GM12875 (cell line): ENCODE data around the gene CDK5RAP1.

Experiments
- H3K4me3 ChIP-seq: one replicate; pipeline ENCODE4 v1.5.1; 2011; ENCODE audit warnings: low read depth, low read length, control low read depth
- TF ChIP-seq, protein P1 (sequence below): IDR thresholded peaks from 2 replicates; pipeline ENCODE4 v1.5.1; 2011; ENCODE audit warnings: low read depth, mild to moderate bottlenecking, control low read depth, inconsistent platforms, low read length, moderate library complexity, borderline replicate concordance; ENCODE audit not compliant: insufficient read depth

CDK5RAP1 gene, protein sequence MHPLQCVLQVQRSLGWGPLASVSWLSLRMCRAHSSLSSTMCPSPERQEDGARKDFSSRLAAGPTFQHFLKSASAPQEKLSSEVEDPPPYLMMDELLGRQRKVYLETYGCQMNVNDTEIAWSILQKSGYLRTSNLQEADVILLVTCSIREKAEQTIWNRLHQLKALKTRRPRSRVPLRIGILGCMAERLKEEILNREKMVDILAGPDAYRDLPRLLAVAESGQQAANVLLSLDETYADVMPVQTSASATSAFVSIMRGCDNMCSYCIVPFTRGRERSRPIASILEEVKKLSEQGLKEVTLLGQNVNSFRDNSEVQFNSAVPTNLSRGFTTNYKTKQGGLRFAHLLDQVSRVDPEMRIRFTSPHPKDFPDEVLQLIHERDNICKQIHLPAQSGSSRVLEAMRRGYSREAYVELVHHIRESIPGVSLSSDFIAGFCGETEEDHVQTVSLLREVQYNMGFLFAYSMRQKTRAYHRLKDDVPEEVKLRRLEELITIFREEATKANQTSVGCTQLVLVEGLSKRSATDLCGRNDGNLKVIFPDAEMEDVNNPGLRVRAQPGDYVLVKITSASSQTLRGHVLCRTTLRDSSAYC

DNA sequence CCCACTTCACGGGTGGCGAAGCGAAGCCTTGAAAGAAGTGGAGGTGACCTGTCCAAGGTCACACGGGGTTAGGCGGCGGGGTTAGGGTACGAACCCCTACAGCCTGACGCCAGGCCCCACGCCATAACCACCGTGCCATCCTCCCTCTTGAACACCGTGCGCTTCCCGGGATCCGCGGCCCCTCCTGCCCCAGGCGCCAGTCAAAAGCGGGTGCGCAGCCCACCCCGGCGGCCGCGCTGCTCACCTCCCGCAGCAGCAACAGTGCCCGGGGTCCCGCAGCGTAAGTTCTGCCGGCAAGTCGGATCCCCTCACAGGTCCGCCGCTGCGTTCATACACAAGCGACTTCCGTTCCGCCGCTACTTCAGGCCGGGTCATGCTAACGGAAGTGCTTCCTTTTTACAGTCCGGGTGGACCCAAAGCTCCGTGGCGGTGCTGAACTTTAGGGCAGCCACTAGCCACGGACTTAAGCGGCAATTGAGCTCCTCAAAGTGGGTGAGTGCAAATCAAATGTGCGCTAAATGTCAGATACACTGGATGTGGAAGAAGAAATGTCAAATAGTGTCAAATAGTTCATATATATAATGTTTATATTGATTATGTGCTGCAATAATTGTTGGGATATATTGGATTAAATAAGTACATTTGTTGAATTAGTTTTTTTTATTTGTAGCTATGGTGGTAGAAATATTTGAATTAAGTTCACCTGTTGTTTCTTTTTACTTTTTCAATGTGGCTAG is at the start of gene CDK5RAP1:
CDK5RAP1 (minus strand) TSS at position 336 of the 737 bp plus-strand sequence. CDS start 4,455 bp downstream, outside the sequence.
- TF ChIP-seq, protein P1, sequence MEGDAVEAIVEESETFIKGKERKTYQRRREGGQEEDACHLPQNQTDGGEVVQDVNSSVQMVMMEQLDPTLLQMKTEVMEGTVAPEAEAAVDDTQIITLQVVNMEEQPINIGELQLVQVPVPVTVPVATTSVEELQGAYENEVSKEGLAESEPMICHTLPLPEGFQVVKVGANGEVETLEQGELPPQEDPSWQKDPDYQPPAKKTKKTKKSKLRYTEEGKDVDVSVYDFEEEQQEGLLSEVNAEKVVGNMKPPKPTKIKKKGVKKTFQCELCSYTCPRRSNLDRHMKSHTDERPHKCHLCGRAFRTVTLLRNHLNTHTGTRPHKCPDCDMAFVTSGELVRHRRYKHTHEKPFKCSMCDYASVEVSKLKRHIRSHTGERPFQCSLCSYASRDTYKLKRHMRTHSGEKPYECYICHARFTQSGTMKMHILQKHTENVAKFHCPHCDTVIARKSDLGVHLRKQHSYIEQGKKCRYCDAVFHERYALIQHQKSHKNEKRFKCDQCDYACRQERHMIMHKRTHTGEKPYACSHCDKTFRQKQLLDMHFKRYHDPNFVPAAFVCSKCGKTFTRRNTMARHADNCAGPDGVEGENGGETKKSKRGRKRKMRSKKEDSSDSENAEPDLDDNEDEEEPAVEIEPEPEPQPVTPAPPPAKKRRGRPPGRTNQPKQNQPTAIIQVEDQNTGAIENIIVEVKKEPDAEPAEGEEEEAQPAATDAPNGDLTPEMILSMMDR, result no peak
- H3K4me3 ChIP-seq, result peak within 1 kb of the TSS; percentile 71

DNA sequence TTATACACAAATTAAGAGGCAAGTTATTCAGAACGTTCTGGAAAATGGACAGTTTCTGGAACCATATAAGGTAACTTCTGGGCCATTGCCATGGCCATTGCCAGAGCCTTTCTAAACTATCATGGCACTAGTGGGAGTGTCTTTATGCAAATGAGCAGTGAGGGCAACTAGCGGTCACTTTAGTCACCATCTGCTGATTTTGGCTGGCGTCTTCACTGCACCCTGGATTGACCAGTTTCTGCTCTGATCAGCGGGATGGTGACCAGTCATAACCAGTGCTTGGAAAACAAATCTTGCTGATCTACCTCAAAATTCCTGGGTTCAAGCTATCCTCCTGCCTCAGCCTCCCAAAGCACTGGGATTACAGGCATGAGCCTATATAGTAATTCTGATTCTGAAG is 49.5 kb upstream of the CDK5RAP1 start:
- TF ChIP-seq, protein P1, result no peak
- no peak overlapping the region for H3K4me3 ChIP-seq

DNA sequence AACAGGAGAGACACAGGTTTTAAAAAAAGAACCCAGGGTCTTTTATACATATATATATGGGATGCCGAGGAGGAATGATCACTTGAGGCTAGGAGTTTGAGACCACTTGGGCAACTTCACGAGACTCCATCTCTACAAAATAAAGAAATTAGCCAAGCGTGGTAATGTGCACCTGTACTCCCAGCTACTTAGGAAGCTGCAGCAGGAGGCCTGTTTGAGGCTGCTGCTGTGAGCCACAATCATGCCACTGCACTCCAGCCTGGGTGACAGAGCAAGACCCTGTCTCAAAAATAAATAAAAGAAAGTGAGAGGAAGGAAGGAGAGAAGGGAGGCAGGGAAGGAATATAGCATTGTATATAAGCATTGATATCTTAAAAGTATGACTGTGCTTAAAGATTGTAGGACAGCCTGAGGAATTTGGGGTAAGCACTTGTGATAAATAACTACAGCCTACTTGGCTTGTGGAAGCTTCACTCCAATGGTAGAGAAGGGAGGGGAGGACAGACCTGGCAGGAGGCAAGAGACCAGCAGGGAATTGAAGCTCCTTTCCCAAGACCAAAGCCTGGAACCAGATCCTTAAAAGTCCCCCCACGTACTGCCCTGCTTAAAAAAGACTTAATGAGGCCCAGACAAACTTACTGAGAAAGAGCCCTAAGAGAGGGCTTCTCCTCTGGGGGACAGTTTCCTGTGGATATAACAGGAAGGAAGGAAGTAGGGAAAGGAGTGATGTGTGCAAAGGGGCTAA is 44.7 kb upstream of the CDK5RAP1 start:
- TF ChIP-seq, protein P1, result no peak
- no peak overlapping the region for H3K4me3 ChIP-seq

DNA sequence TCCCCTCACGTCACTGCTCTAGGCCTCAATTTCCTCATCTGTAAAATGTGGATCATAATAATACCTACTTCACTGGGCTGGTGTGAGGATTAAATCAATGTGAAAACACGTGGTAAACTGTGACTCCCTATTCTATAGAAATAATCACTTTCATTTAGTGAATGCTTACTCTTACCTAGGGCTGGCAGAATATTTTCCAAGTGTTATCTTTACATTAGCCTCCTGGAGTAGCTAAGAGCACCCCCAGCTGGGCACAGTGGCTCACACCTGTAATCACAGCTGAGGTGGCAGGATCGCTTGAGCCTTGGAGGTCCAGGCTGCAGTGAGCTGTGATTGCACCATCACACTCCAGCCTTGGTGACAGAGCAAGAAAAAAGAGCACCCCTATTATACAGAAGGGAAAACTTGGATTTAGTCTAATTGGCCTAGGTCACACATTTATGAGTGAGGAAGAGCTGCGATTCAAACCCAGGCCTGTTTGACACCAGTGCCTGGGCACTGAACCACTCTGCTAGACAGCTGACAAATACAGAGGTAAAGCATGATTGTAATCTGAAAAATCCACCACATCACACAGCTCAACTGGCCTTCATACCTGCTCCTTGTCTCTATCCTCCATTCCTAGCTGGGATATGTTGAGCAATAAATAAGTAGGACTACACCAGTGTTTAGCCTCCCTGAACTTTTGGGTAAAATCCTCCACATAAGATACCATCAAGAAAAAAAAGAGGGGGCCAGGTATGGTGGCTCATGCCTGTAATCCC is 43.7 kb upstream of the CDK5RAP1 start:
- TF ChIP-seq, protein P1, result no peak
- H3K4me3 ChIP-seq, result no peak overlapping the region

DNA sequence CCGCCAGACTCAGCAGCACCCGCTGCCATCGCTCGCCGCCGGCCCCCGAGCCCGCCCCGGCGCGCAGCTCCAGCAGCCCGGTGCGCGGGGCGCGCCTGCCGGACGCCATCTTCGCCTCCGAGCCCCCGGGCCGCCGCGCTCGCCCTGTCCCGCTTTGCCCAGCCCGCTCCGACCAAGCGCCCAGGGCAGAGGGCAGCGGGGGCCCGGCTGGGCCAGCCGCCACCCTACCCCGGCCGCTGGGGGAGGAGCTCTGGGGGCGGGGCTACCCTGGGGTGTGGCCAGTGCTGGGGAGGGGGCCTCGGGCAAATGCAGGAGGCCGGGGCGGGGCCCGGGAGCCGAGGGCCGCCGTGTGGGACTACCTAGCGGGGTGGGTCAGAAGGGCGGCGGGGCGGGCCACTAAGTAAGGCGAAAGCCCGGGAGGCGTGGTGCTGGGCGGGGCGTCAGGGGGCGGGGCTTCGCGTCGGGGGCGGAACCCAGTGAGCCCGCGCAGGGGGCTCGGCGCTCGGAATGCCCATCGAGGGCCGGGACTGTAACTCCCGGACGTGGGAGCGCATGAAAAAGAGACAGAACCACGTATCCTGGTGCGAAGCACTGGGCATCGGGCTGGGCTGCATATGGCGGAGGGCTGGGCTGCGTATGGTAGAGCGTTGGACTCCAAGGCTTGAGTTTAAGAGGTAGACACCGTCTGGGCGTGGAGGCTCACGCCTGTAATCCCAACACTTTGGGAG is 42.4 kb upstream of the CDK5RAP1 start, which contains the start of gene SNTA1:
SNTA1 (minus strand) TSS at position 252 of the 728 bp plus-strand sequence; CDS start at position 109, 143 bp downstream.
- TF ChIP-seq, protein P1, result no peak
- peak within 1 kb of the TSS; percentile 64 for H3K4me3 ChIP-seq
